Panc1 (cell line): ENCODE results near the gene PYHIN1. TPM values are rescaled to one million over a fixed set of nuclear protein-coding genes. Genes with fewer than 3 reads are reported as not detected.

Experiments used
- ATAC-seq: fragments of 200-7000 bp; cut with Tn5 transposase; 2 replicates; pipeline ENCODE4 v1.9.1; 2020; ENCODE audit warnings: mild to moderate bottlenecking, moderate library complexity
- BruUV-seq: library from RNA; stranded (reverse); fragments of 400-500 nt; replicated peaks from 2 replicates; lab custom pipeline; 2021; lab: Mats Ljungman, UMichigan
- CTCF ChIA-PET: fragments of 300-600 bp; sonication (Branson Sonifier 250); formaldehyde crosslinking; loops from one replicate; lab custom pipeline; 2022; ENCODE audit warnings: antibody characterized with exemption; lab: Charles Lee
- POLR2A ChIA-PET: fragments of 300-600 bp; sonication (Branson Sonifier 250); formaldehyde crosslinking; loops from one replicate; lab custom pipeline; 2022; ENCODE audit warnings: antibody characterized with exemption; lab: Charles Lee
- DNase-seq: peaks from one replicate; pipeline ENCODE4 v3.0.0-alpha.2; 2010; ENCODE audit warnings: low read depth, low spot score
- H3K27ac ChIP-seq: 2 replicates; pipeline ENCODE4 v1.5.1; 2011; ENCODE audit warnings: mild to moderate bottlenecking, low read length, inconsistent platforms
- H3K27me3 ChIP-seq: fragments of 200-500 bp; sonication (Bioruptor generic); 2 replicates; pipeline ENCODE4 v1.6.0; 2014; ENCODE audit warnings: low read length, inconsistent platforms; ENCODE audit not compliant: control insufficient read depth, insufficient read depth
- H3K36me3 ChIP-seq: fragments of 200-500 bp; sonication (Bioruptor generic); 2 replicates; pipeline ENCODE4 v1.5.1; 2014; ENCODE audit warnings: inconsistent platforms, mild to moderate bottlenecking, low read length, moderate library complexity; ENCODE audit not compliant: control insufficient read depth, insufficient read depth
- H3K4me1 ChIP-seq: 2 replicates; pipeline ENCODE4 v1.5.1; 2011; ENCODE audit warnings: inconsistent platforms, mild to moderate bottlenecking, low read length, moderate library complexity; ENCODE audit not compliant: control insufficient read depth, insufficient read depth
- H3K4me3 ChIP-seq, 2 experiments: 2 replicates each; pipeline ENCODE4 v1.5.1; 2011 to 2012; ENCODE audit warnings: low read depth in 2 of 2, low read length in 2 of 2, mild to moderate bottlenecking in 2 of 2, inconsistent platforms in 1 of 2, moderate library complexity in 1 of 2
- H3K9me3 ChIP-seq: fragments of 200-500 bp; sonication (Bioruptor generic); 2 replicates; pipeline ENCODE4 v1.5.1; 2014; ENCODE audit warnings: low read depth, mild to moderate bottlenecking, inconsistent platforms, low read length, moderate library complexity; ENCODE audit not compliant: control insufficient read depth, insufficient read depth
- POLR2AphosphoS5 ChIP-seq: IDR thresholded peaks from 2 replicates; pipeline ENCODE4 v1.6.1; 2012; ENCODE audit warnings: mild to moderate bottlenecking, low read depth, low read length, moderate library complexity
- SIN3A ChIP-seq: IDR thresholded peaks from 2 replicates; pipeline ENCODE4 v1.6.1; 2012; ENCODE audit warnings: low read depth, mild to moderate bottlenecking, low read length, moderate library complexity, borderline replicate concordance; ENCODE audit not compliant: insufficient read depth
- TCF7L2 ChIP-seq: IDR thresholded peaks from 2 replicates; pipeline ENCODE4 v1.6.1; 2011; ENCODE audit warnings: mild to moderate bottlenecking, low read depth, low read length, inconsistent platforms
- in situ Hi-C: cut with HindIII; loops from 2 replicates; pipeline ENCODE4 v1.10.0; 2016; ENCODE audit warnings: low sequenced_read_pairs, low pct_unique_long_range_greater_than_20kb
- intact Hi-C: fragments of 100-400 bp; cut with micrococcal nuclease; formaldehyde crosslinking; loops from one replicate; pipeline ENCODE4 v1.10.0; 2022; ENCODE audit not compliant: unreplicated experiment
- total RNA-seq: library from RNA; stranded (reverse); gene quantifications from one replicate; pipeline ENCODE4 v1.2.1, GENCODE V29; 2021; ENCODE audit not compliant: unreplicated experiment
- TF ChIP-seq, protein P1 (sequence below): fragments of 450-650 bp; IDR thresholded peaks from 2 replicates; pipeline ENCODE4 v1.5.1; 2017; ENCODE audit warnings: mild to moderate bottlenecking
- TF ChIP-seq, protein P2 (sequence below), 2 experiments: IDR thresholded peaks; 2 replicates each; pipeline ENCODE4 v1.6.1; 2011 to 2012; ENCODE audit warnings: low read depth in 2 of 2, control low read depth in 1 of 2, low read length in 1 of 2, mild to moderate bottlenecking in 1 of 2, moderate library complexity in 1 of 2; ENCODE audit not compliant: insufficient read depth in 1 of 2

PYHIN1 gene
- total RNA-seq, 1 experiment from 2014 or later: not detected

DNA sequence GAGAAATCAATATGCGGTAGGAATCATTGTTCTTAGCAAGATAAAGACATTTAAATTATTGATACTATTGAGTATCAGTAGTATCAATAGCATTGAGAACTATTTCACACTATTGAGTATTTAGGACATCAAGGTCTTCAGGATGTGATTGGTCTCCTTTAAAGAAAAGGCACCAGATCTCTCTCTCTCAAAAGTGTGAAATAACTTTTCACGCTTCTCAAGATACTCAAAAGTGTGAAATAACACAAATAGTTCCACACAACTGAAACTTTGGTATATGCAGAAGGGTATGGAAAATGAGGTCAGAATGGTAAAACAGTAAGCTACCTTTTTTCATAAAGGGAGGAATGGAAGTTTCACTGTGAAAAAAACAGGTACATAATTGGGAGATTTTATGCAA is 6.7 kb upstream of the PYHIN1 start:
- intact Hi-C loops (no loop called here), in situ Hi-C loops (no loop called here)
- no peaks in the 10 kb centered on the region for H3K36me3 ChIP-seq
- no peak overlapping the region for H3K27ac ChIP-seq
- ChIA-PET CTCF (no interaction called here), POLR2A (no interaction called here)
- no peak overlapping the region for H3K4me3 ChIP-seq
- DNase-seq (no peak), ATAC-seq (no peak)
- no peaks in the 10 kb centered on the region for H3K9me3 ChIP-seq
- TF ChIP-seq, protein P1, sequence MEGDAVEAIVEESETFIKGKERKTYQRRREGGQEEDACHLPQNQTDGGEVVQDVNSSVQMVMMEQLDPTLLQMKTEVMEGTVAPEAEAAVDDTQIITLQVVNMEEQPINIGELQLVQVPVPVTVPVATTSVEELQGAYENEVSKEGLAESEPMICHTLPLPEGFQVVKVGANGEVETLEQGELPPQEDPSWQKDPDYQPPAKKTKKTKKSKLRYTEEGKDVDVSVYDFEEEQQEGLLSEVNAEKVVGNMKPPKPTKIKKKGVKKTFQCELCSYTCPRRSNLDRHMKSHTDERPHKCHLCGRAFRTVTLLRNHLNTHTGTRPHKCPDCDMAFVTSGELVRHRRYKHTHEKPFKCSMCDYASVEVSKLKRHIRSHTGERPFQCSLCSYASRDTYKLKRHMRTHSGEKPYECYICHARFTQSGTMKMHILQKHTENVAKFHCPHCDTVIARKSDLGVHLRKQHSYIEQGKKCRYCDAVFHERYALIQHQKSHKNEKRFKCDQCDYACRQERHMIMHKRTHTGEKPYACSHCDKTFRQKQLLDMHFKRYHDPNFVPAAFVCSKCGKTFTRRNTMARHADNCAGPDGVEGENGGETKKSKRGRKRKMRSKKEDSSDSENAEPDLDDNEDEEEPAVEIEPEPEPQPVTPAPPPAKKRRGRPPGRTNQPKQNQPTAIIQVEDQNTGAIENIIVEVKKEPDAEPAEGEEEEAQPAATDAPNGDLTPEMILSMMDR: no peak
- no peak for TF ChIP-seq SIN3A
- TF ChIP-seq TCF7L2: no peak
- TF ChIP-seq POLR2AphosphoS5: no peak
- TF ChIP-seq, protein P2, sequence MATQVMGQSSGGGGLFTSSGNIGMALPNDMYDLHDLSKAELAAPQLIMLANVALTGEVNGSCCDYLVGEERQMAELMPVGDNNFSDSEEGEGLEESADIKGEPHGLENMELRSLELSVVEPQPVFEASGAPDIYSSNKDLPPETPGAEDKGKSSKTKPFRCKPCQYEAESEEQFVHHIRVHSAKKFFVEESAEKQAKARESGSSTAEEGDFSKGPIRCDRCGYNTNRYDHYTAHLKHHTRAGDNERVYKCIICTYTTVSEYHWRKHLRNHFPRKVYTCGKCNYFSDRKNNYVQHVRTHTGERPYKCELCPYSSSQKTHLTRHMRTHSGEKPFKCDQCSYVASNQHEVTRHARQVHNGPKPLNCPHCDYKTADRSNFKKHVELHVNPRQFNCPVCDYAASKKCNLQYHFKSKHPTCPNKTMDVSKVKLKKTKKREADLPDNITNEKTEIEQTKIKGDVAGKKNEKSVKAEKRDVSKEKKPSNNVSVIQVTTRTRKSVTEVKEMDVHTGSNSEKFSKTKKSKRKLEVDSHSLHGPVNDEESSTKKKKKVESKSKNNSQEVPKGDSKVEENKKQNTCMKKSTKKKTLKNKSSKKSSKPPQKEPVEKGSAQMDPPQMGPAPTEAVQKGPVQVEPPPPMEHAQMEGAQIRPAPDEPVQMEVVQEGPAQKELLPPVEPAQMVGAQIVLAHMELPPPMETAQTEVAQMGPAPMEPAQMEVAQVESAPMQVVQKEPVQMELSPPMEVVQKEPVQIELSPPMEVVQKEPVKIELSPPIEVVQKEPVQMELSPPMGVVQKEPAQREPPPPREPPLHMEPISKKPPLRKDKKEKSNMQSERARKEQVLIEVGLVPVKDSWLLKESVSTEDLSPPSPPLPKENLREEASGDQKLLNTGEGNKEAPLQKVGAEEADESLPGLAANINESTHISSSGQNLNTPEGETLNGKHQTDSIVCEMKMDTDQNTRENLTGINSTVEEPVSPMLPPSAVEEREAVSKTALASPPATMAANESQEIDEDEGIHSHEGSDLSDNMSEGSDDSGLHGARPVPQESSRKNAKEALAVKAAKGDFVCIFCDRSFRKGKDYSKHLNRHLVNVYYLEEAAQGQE (IDR thresholded peaks at IDR 0.05; ENCODE audit: insufficient read depth in 1 of 2, low read depth in 2 of 2, low read length in 1 of 2): no peak
- no peaks in the 10 kb centered on the region for H3K27me3 ChIP-seq
- no peaks in the 10 kb centered on the region for H3K4me1 ChIP-seq
- no TSS peak for BruUV-seq

DNA sequence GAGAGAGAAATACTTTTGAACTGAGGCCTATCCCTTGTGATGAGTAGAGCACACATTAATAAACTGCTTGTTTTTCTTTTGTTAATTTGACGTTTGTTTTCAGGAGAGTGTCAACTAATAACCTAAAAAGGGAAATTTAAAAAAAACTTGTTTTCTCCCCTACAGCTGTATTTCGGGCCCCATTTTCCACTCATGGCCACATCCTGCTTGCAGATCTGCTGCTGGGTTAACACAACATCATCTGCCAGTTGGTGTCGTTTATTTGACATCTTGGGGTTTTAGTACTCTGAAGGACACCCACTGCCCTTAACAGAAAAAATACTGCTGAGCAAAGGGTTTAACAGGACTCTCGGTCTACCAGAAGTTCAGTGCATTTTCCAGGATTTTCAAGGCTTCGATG is 848 bp upstream of the PYHIN1 start:
- POLR2A ChIA-PET: no interaction called here
- intact Hi-C loops (no loop called here), in situ Hi-C loops (no loop called here)
- Histone ChIP-seq H3K4me3 (no peak overlapping the region), H3K27me3 (no peaks in the 10 kb centered on the region), H3K27ac (no peak overlapping the region), H3K9me3 (no peaks in the 10 kb centered on the region), H3K4me1 (no peaks in the 10 kb centered on the region), H3K36me3 (no peaks in the 10 kb centered on the region)
- CTCF ChIA-PET: no interaction called here
- DNase-seq (no peak), ATAC-seq (no peak)
- TF ChIP-seq, protein P2 (IDR thresholded peaks at IDR 0.05; ENCODE audit: insufficient read depth in 1 of 2, low read depth in 2 of 2, low read length in 1 of 2): no peak
- TF ChIP-seq, protein P1: no peak
- no peak for TF ChIP-seq TCF7L2
- TF ChIP-seq POLR2AphosphoS5: no peak
- TF ChIP-seq SIN3A: no peak
- BruUV-seq: no TSS peak
